Endodermal cell (in vitro differentiated cells): ENCODE measurements around the gene BCOR. TPM values are rescaled to one million over a fixed set of nuclear protein-coding genes. Genes with fewer than 3 reads are reported as not detected.

Experiments used
- DNase-seq: peaks from one replicate; pipeline ENCODE4 v3.0.0-alpha.2; 2017
- H3K27ac ChIP-seq: 2 replicates; pipeline ENCODE4 v1.5.1; 2013; ENCODE audit warnings: mild to moderate bottlenecking, low read depth, low read length, moderate library complexity
- H3K27me3 ChIP-seq: 2 replicates; pipeline ENCODE4 v1.6.1; 2013; ENCODE audit warnings: mild to moderate bottlenecking, low read length, moderate library complexity; ENCODE audit not compliant: insufficient read depth, control insufficient read depth, poor library complexity, severe bottlenecking
- H3K36me3 ChIP-seq: 2 replicates; pipeline ENCODE4 v1.7.0; 2013; ENCODE audit warnings: mild to moderate bottlenecking, low read length, moderate library complexity; ENCODE audit not compliant: control insufficient read depth, insufficient read depth
- H3K4me1 ChIP-seq: one replicate; pipeline ENCODE4 v1.7.0; 2013; ENCODE audit warnings: low read length; ENCODE audit not compliant: control insufficient read depth, insufficient read depth
- H3K4me3 ChIP-seq: 2 replicates; pipeline ENCODE4 v1.5.1; 2013; ENCODE audit warnings: mild to moderate bottlenecking, low read length, moderate library complexity
- H3K9ac ChIP-seq: 2 replicates; pipeline ENCODE4 v1.6.1; 2013; ENCODE audit warnings: mild to moderate bottlenecking, low read length, moderate library complexity; ENCODE audit not compliant: poor library complexity, severe bottlenecking; ENCODE audit errors: extremely low read depth
- H3K9me3 ChIP-seq: 2 replicates; pipeline ENCODE4 v1.6.1; 2013; ENCODE audit warnings: mild to moderate bottlenecking, low read length, moderate library complexity; ENCODE audit not compliant: control insufficient read depth
- H3K27ac Mint-ChIP-seq: 2 replicates; pipeline ENCODE4 v1.8.0; 2020; ENCODE audit warnings: mixed read lengths
- H3K27me3 Mint-ChIP-seq: 2 replicates; pipeline ENCODE4 v1.8.0; 2021; ENCODE audit warnings: mild to moderate bottlenecking, mixed read lengths; ENCODE audit not compliant: insufficient read depth
- H3K36me3 Mint-ChIP-seq: 2 replicates; pipeline ENCODE4 v1.8.0; 2020; ENCODE audit warnings: low read depth, mixed read lengths
- H3K4me1 Mint-ChIP-seq: 2 replicates; pipeline ENCODE4 v1.8.0; 2020; ENCODE audit warnings: mixed read lengths
- H3K4me3 Mint-ChIP-seq: 2 replicates; pipeline ENCODE4 v1.8.0; 2020; ENCODE audit warnings: mild to moderate bottlenecking, moderate library complexity, mixed read lengths
- H3K9me3 Mint-ChIP-seq: 2 replicates; pipeline ENCODE4 v1.8.0; 2020; ENCODE audit warnings: mild to moderate bottlenecking, mixed read lengths
- WGBS, 2 experiments: methylation state at CpG; one replicate each; pipeline versions ENCODE4 v1.1.5 to v1.1.7; 2013; ENCODE audit warnings: missing lambda C conversion rate in 2 of 2, mixed read lengths in 1 of 2; ENCODE audit not compliant: insufficient coverage in 1 of 2, insufficient read length in 1 of 2; 5-methylcytosine and 5-hydroxymethylcytosine counted together
- total RNA-seq, 2 donors: library from RNA; stranded (reverse); fragmentation: NEBNext Ultra II Directional in 1 of 2; extraction: Animal tissue kit (Norgen Biotek cat#: 25700) in 1 of 2; gene quantifications; 2 replicates in 1 of 2; 3 replicates in 1 of 2; pipeline ENCODE4 v1.2.1, GENCODE V29; 2021
- TF ChIP-seq, protein P1 (sequence below): fragments of 200-600 bp; sonication (generic); conservative IDR thresholded peaks from 2 replicates; pipeline ENCODE4 v1.5.0; 2021; ENCODE audit warnings: antibody characterized with exemption, mild to moderate bottlenecking

Gene BCOR
- total RNA-seq, 2 donors from 2014 or later, result 31.3 to 37.9 TPM

- H3K27ac ChIP-seq, result no peak overlapping the region
- Mint-ChIP-seq H3K27me3 (no peaks in the 10 kb centered on the region), H3K4me3 (no peak overlapping the region), H3K36me3 (peaks cover 90% of the 10 kb centered on the region), H3K4me1 (no peaks in the 10 kb centered on the region), H3K9me3 (peaks cover 90% of the 10 kb centered on the region), H3K27ac (no peak overlapping the region)
- no peaks in the 10 kb centered on the region for H3K27me3 ChIP-seq
- H3K4me1 ChIP-seq, result no peaks in the 10 kb centered on the region
- H3K9ac ChIP-seq, result no peak overlapping the region
- no peak for DNase-seq
- peaks cover 77% of the 10 kb centered on the region for H3K9me3 ChIP-seq
- TF ChIP-seq, protein P1, sequence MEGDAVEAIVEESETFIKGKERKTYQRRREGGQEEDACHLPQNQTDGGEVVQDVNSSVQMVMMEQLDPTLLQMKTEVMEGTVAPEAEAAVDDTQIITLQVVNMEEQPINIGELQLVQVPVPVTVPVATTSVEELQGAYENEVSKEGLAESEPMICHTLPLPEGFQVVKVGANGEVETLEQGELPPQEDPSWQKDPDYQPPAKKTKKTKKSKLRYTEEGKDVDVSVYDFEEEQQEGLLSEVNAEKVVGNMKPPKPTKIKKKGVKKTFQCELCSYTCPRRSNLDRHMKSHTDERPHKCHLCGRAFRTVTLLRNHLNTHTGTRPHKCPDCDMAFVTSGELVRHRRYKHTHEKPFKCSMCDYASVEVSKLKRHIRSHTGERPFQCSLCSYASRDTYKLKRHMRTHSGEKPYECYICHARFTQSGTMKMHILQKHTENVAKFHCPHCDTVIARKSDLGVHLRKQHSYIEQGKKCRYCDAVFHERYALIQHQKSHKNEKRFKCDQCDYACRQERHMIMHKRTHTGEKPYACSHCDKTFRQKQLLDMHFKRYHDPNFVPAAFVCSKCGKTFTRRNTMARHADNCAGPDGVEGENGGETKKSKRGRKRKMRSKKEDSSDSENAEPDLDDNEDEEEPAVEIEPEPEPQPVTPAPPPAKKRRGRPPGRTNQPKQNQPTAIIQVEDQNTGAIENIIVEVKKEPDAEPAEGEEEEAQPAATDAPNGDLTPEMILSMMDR, result no peak
- no peak overlapping the region for H3K4me3 ChIP-seq
- 100% methylated on average over 1 of the region's 1 CpG; no CpG with 5 or more reads in 1 of the 2 experiments for WGBS, 2 experiments
- H3K36me3 ChIP-seq, result peaks cover 79% of the 10 kb centered on the region
Measured at GRCh38 chrX:40050532-40050931, 47.2 kb downstream of the BCOR start.

- Histone ChIP-seq H3K9ac (no peak overlapping the region), H3K9me3 (peaks cover 69% of the 10 kb centered on the region), H3K27ac (no peak overlapping the region), H3K4me3 (peak overlapping the region; percentile 40), H3K27me3 (no peaks in the 10 kb centered on the region), H3K4me1 (no peaks in the 10 kb centered on the region), H3K36me3 (peaks cover 65% of the 10 kb centered on the region)
- WGBS, 2 experiments, result 96 to 100% methylated on average over 4 to 7 of the region's 7 CpGs
- no peak for DNase-seq
- TF ChIP-seq, protein P1, result no peak
- H3K9me3 Mint-ChIP-seq, result peaks cover 90% of the 10 kb centered on the region
- no peak overlapping the region for H3K4me3 Mint-ChIP-seq
- no peak overlapping the region for H3K27ac Mint-ChIP-seq
- peaks cover 76% of the 10 kb centered on the region for H3K36me3 Mint-ChIP-seq
- H3K27me3 Mint-ChIP-seq, result no peaks in the 10 kb centered on the region
- no peaks in the 10 kb centered on the region for H3K4me1 Mint-ChIP-seq
Measured at GRCh38 chrX:40049084-40049641, 48.6 kb downstream of the BCOR start.

- Mint-ChIP-seq H3K36me3 (peaks cover 65% of the 10 kb centered on the region), H3K4me1 (no peaks in the 10 kb centered on the region), H3K27ac (no peak overlapping the region), H3K27me3 (no peaks in the 10 kb centered on the region), H3K9me3 (peaks cover 82% of the 10 kb centered on the region), H3K4me3 (no peak overlapping the region)
- Histone ChIP-seq H3K9me3 (peaks cover 59% of the 10 kb centered on the region), H3K9ac (no peak overlapping the region), H3K27me3 (no peaks in the 10 kb centered on the region), H3K4me3 (no peak overlapping the region), H3K36me3 (peaks cover 49% of the 10 kb centered on the region), H3K27ac (no peak overlapping the region), H3K4me1 (no peaks in the 10 kb centered on the region)
- no peak for DNase-seq
- TF ChIP-seq, protein P1, result no peak
Measured at GRCh38 chrX:40047485-40047884, 50.3 kb downstream of the BCOR start.
